Measurements from ENCODE around the gene DSN1. TPM values are rescaled to one million over a fixed set of nuclear protein-coding genes. Genes with fewer than 3 reads are reported as not detected.

Gene DSN1
- total and polyA plus RNA-seq, 2 experiments from 2014 or later = 19.4 to 26.4 TPM

GRCh38 chr20:36775196-36775595 lies 1.6 kb upstream of the DSN1 start:
- Mint-ChIP-seq H3K4me3 (0 out of 3 replicates have a peak overlapping the region, but pooled peaks have one; percentile 40), H3K27me3 (ENCODE audit: insufficient read depth, low read depth, poor library complexity) (peaks cover 26% of the 10 kb centered on the region)

GRCh38 chr20:36773107-36773596 lies 411 bp downstream of the DSN1 start:
- Mint-ChIP-seq H3K27me3 (ENCODE audit: insufficient read depth, low read depth, poor library complexity) (peaks cover 25% of the 10 kb centered on the region), H3K27ac (peak overlapping the region; percentile 95), H3K36me3 (ENCODE audit: low read depth) (peaks cover 4% of the 10 kb centered on the region; the same call in 2 of the 3 replicates), H3K9me3 (peaks cover 2% of the 10 kb centered on the region; the same call in 1 of the 3 replicates), H3K4me3 (peak overlapping the region; percentile 88), H3K4me1 (peaks cover 18% of the 10 kb centered on the region)
- no peaks in the 10 kb centered on the region for H3K9me2 ChIP-seq (ENCODE audit: insufficient read depth)
- DNase-seq (ENCODE audit: low spot score) (no peak), ATAC-seq (peak; percentile 7)
- no peaks in the 10 kb centered on the region for H4K20me1 ChIP-seq (replicated peaks; ENCODE audit: insufficient read depth)
- no peaks in the 10 kb centered on the region for H3K27me3 ChIP-seq (ENCODE audit: insufficient read depth)
- no peak for TF ChIP-seq JUNB (IDR thresholded peaks at IDR 0.05; ENCODE audit: unreplicated experiment)
- TF ChIP-seq STAT1 (IDR thresholded peaks at IDR 0.05; ENCODE audit: unreplicated experiment) = no peak
- TF ChIP-seq, protein P1, sequence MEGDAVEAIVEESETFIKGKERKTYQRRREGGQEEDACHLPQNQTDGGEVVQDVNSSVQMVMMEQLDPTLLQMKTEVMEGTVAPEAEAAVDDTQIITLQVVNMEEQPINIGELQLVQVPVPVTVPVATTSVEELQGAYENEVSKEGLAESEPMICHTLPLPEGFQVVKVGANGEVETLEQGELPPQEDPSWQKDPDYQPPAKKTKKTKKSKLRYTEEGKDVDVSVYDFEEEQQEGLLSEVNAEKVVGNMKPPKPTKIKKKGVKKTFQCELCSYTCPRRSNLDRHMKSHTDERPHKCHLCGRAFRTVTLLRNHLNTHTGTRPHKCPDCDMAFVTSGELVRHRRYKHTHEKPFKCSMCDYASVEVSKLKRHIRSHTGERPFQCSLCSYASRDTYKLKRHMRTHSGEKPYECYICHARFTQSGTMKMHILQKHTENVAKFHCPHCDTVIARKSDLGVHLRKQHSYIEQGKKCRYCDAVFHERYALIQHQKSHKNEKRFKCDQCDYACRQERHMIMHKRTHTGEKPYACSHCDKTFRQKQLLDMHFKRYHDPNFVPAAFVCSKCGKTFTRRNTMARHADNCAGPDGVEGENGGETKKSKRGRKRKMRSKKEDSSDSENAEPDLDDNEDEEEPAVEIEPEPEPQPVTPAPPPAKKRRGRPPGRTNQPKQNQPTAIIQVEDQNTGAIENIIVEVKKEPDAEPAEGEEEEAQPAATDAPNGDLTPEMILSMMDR (conservative IDR thresholded peaks at IDR 0.05; ENCODE audit: low read depth in 2 of 2) = no peak
- TF ChIP-seq, protein P2, sequence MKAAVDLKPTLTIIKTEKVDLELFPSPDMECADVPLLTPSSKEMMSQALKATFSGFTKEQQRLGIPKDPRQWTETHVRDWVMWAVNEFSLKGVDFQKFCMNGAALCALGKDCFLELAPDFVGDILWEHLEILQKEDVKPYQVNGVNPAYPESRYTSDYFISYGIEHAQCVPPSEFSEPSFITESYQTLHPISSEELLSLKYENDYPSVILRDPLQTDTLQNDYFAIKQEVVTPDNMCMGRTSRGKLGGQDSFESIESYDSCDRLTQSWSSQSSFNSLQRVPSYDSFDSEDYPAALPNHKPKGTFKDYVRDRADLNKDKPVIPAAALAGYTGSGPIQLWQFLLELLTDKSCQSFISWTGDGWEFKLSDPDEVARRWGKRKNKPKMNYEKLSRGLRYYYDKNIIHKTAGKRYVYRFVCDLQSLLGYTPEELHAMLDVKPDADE (IDR thresholded peaks at IDR 0.05) = no peak
- no peak for TF ChIP-seq NANOG (IDR thresholded peaks at IDR 0.05; ENCODE audit: borderline replicate concordance)
- TF ChIP-seq ZNF331 (CRISPR knock-in tag; IDR thresholded peaks at IDR 0.05; ENCODE audit: low read depth) = no peak
- peak overlapping the region; percentile 75; the same call in 1 of the 2 replicates for H3K27ac ChIP-seq (ENCODE audit: low read depth)
- peak overlapping the region; percentile 89 for H3K4me3 ChIP-seq
- no peaks in the 10 kb centered on the region; the same call in 1 of the 2 replicates for H3K4me1 ChIP-seq (ENCODE audit: insufficient read depth)
- peaks cover 9% of the 10 kb centered on the region; the same call in 1 of the 2 replicates for H3F3A ChIP-seq (replicated peaks; ENCODE audit: low read depth)
- H3K36me3 ChIP-seq (ENCODE audit: insufficient read depth) = 0 out of 2 replicates have a peak, but pooled peaks cover 4% of the 10 kb centered on the region
- H3K4me2 ChIP-seq = peak overlapping the region; percentile 97
- H2AFZ ChIP-seq = peak overlapping the region; percentile 80
- H3K79me2 ChIP-seq (replicated peaks; ENCODE audit: insufficient read depth) = peaks cover 7% of the 10 kb centered on the region; the same call in 1 of the 2 replicates

More at GRCh38 chr20:36775196-36775595, 1.6 kb upstream of the DSN1 start:
- H3K4me3 ChIP-seq = no peak overlapping the region
- peak overlapping the region; percentile 32; the same call in 1 of the 2 replicates for H2AFZ ChIP-seq
- Mint-ChIP-seq H3K27ac (no peak overlapping the region), H3K4me1 (peaks cover 34% of the 10 kb centered on the region), H3K36me3 (ENCODE audit: low read depth) (peaks cover 4% of the 10 kb centered on the region; the same call in 2 of the 3 replicates), H3K9me3 (peaks cover 2% of the 10 kb centered on the region; the same call in 1 of the 3 replicates)
- TF ChIP-seq, protein P2 (IDR thresholded peaks at IDR 0.05) = no peak
- H3K27ac ChIP-seq (ENCODE audit: low read depth) = no peak overlapping the region
- peaks cover 9% of the 10 kb centered on the region; the same call in 1 of the 2 replicates for H3F3A ChIP-seq (replicated peaks; ENCODE audit: low read depth)
- H3K27me3 ChIP-seq (ENCODE audit: insufficient read depth) = no peaks in the 10 kb centered on the region
- H4K20me1 ChIP-seq (replicated peaks; ENCODE audit: insufficient read depth) = no peaks in the 10 kb centered on the region; the same call in 1 of the 2 replicates
- no peak for ATAC-seq
- H3K79me2 ChIP-seq (replicated peaks; ENCODE audit: insufficient read depth) = peaks cover 7% of the 10 kb centered on the region; the same call in 1 of the 2 replicates
- H3K4me2 ChIP-seq = no peak overlapping the region
- H3K36me3 ChIP-seq (ENCODE audit: insufficient read depth) = 0 out of 2 replicates have a peak, but pooled peaks cover 4% of the 10 kb centered on the region
- no peaks in the 10 kb centered on the region; the same call in 1 of the 2 replicates for H3K4me1 ChIP-seq (ENCODE audit: insufficient read depth)
- DNase-seq (ENCODE audit: low spot score) = no peak
- H3K9me2 ChIP-seq (ENCODE audit: insufficient read depth) = no peaks in the 10 kb centered on the region
